K562 (cell line): ENCODE measurements around the gene TMPRSS6. TPM values are rescaled to one million over a fixed set of nuclear protein-coding genes. Genes with fewer than 3 reads are reported as not detected.

Experiments used
- ATAC-seq: fragments of 200-7000 bp; cut with Tn5 transposase; 3 replicates; pipeline ENCODE4 v1.9.1; 2020; ENCODE audit warnings: moderate library complexity
- BruUV-seq: library from RNA; stranded (reverse); fragments of 400-500 nt; replicated peaks from 2 replicates; lab custom pipeline; 2021; lab: Mats Ljungman, UMichigan
- CTCF ChIA-PET: fragments of 300-600 bp; formaldehyde crosslinking; extraction: SDS; loops from one replicate; lab custom pipeline; 2021; ENCODE audit warnings: low intra/inter-chr PET ratio; lab: Yijun Ruan, JAX
- POLR2A ChIA-PET: fragments of 300-600, 350-650 bp; sonication (Branson Sonifier 250); formaldehyde crosslinking; extraction: SDS; loops from one replicate; lab custom pipeline; 2021; ENCODE audit warnings: antibody characterized with exemption, inconsistent platforms; lab: Yijun Ruan, JAX
- DNase-seq, 4 experiments: peaks; one replicate each; pipeline versions ENCODE4 v3.0.0 to v3.0.0-alpha.2; 2011 to 2018; ENCODE audit warnings: low spot score in 3 of 4, mixed read lengths in 3 of 4; ENCODE audit errors: extremely low read depth in 1 of 4
- FAIRE-seq: peaks from 2 replicates; lab custom pipeline; 2011; peaks lifted over from hg19 to GRCh38; lab: Jason Lieb, UNC
- H2AFZ ChIP-seq: 2 replicates; pipeline ENCODE4 v1.6.0; 2011; ENCODE audit warnings: low read depth, low read length, control low read depth, inconsistent platforms
- H3K27ac ChIP-seq: fragments of 200-600 bp; 3 replicates; pipeline ENCODE4 v1.8.0; 2011; ENCODE audit warnings: low read depth, mild to moderate bottlenecking, control low read depth, inconsistent platforms, low read length, moderate library complexity, mixed read lengths; ENCODE audit errors: extremely low read depth
- H3K27me3 ChIP-seq, 2 experiments: fragments of 300-600 bp in 1 of 2; 2 replicates in 1 of 2; 3 replicates in 1 of 2; pipeline versions ENCODE4 v1.6.0 to v1.8.0; 2011; ENCODE audit warnings: inconsistent platforms in 2 of 2, low read length in 2 of 2, mild to moderate bottlenecking in 1 of 2, mixed read lengths in 1 of 2, moderate library complexity in 1 of 2; ENCODE audit not compliant: control insufficient read depth in 2 of 2, insufficient read depth in 2 of 2
- H3K36me3 ChIP-seq: fragments of 300-600 bp; 3 replicates; pipeline ENCODE4 v1.8.0; 2011; ENCODE audit warnings: mild to moderate bottlenecking, low read length, inconsistent platforms; ENCODE audit not compliant: control insufficient read depth, insufficient read depth
- H3K4me1 ChIP-seq, 2 experiments: fragments of 200-600 bp in 1 of 2; replicated peaks in 1 of 2; 2 replicates in 1 of 2; 3 replicates in 1 of 2; pipeline versions ENCODE4 v1.5.1 to v1.8.0; 2011; ENCODE audit warnings: inconsistent platforms in 2 of 2, low read length in 2 of 2, mild to moderate bottlenecking in 1 of 2, mixed read lengths in 1 of 2, moderate library complexity in 1 of 2; ENCODE audit not compliant: control insufficient read depth in 2 of 2, insufficient read depth in 2 of 2
- H3K4me2 ChIP-seq: 2 replicates; pipeline ENCODE4 v1.6.1; 2011; ENCODE audit warnings: low read length, control low read depth, inconsistent platforms, mixed read lengths; ENCODE audit not compliant: insufficient read depth
- H3K4me3 ChIP-seq: fragments of 200-600 bp; sonication (generic), shearing (Covaris generic); 2 replicates; pipeline ENCODE4 v1.5.1; 2016; ENCODE audit warnings: control low read depth, inconsistent platforms
- H3K79me2 ChIP-seq: fragments of 200-600 bp; 3 replicates; pipeline ENCODE4 v1.8.0; 2011; ENCODE audit warnings: low read length, inconsistent platforms; ENCODE audit not compliant: control insufficient read depth, insufficient read depth
- H3K9ac ChIP-seq, 2 experiments: 2 replicates each; pipeline versions ENCODE4 v1.6.0 to v1.6.1; 2011; ENCODE audit warnings: low read depth in 2 of 2, low read length in 2 of 2, control low read depth in 1 of 2, inconsistent platforms in 1 of 2, mild to moderate bottlenecking in 1 of 2, mixed read lengths in 1 of 2; ENCODE audit not compliant: insufficient read depth in 1 of 2
- H3K9me1 ChIP-seq: one replicate; pipeline ENCODE4 v1.6.0; 2011; ENCODE audit warnings: inconsistent platforms, mild to moderate bottlenecking, low read length, moderate library complexity; ENCODE audit not compliant: control insufficient read depth, insufficient read depth
- H3K9me3 ChIP-seq: replicated peaks from 2 replicates; pipeline ENCODE4 v1.5.1; 2011; ENCODE audit warnings: low read depth, low read length, inconsistent platforms; ENCODE audit not compliant: control insufficient read depth, insufficient read depth
- H4K20me1 ChIP-seq: replicated peaks from 2 replicates; pipeline ENCODE4 v1.6.1; 2011; ENCODE audit warnings: low read length, inconsistent platforms, mixed read lengths; ENCODE audit not compliant: control insufficient read depth, insufficient read depth
- CTCF ChIP-seq, 3 experiments: IDR thresholded peaks in 2 of 3; conservative IDR thresholded peaks in 1 of 3; 2 replicates each; pipeline ENCODE4 v1.5.1; 2011 to 2012; ENCODE audit warnings: low read length in 3 of 3, mild to moderate bottlenecking in 3 of 3, control low read depth in 2 of 3, improper control_type of control experiment in 1 of 3, inconsistent platforms in 1 of 3, low read depth in 1 of 3, mixed read lengths in 1 of 3, moderate library complexity in 1 of 3; ENCODE audit not compliant: insufficient read depth in 2 of 3
- ERF ChIP-seq: fragments of 450-650 bp; formaldehyde crosslinking; IDR thresholded peaks from 2 replicates; pipeline ENCODE4 v1.4.0; 2020; ENCODE audit warnings: mild to moderate bottlenecking, mixed read lengths
- GATA2 ChIP-seq: sonication (generic); formaldehyde crosslinking; IDR thresholded peaks from 2 replicates; pipeline ENCODE4 v1.4.0; 2020; ENCODE audit warnings: mild to moderate bottlenecking, missing genetic modification reagents
- HNRNPUL1 ChIP-seq: fragments of 200-400 bp; formaldehyde crosslinking; IDR thresholded peaks from 2 replicates; pipeline ENCODE4 v1.6.1; 2017; ENCODE audit warnings: low read length
- WGBS: fragments of 100-300 bp; shearing (Covaris generic); methylation state at CpG from one replicate; pipeline ENCODE4 v1.1.6; 2016; ENCODE audit warnings: low coverage, mixed read lengths; ENCODE audit not compliant: insufficient coverage; ENCODE audit errors: missing lambda C conversion rate; 5-methylcytosine and 5-hydroxymethylcytosine counted together
- in situ Hi-C: fragments of 300-500 bp; cut with MboI; formaldehyde crosslinking; loops from 4 replicates; pipeline ENCODE4 v1.15.0; 2018; ENCODE audit warnings: inconsistent platforms, mixed read lengths
- intact Hi-C: fragments of 100-400 bp; cut with micrococcal nuclease; formaldehyde crosslinking; loops from 2 replicates; pipeline ENCODE4 v1.14.2; 2022
- polyA plus RNA-seq, 8 experiments: library from polyadenylated mRNA; depleted of rRNA in 4 of 8; stranded (reverse) in 5 of 8; unstranded in 3 of 8; fragments of >200 nt; fragmentation: Nextera tagmentation in 2 of 8; fragmentation: Illumina TruSeq in 1 of 8; extraction: Ambion mirVana in 2 of 8; extraction: Trizol in 1 of 8; gene quantifications; 2 replicates each; pipeline versions ENCODE4 v1.2.1 to v1.2.3, GENCODE V29; 2011 to 2014; ENCODE audit warnings: inconsistent platforms in 1 of 8, missing spikeins in 1 of 8
- total RNA-seq, 7 experiments: library from RNA; depleted of rRNA in 6 of 7; stranded (reverse); fragments of >200 nt in 6 of 7; fragmentation: Illumina TruSeq in 2 of 7; extraction: Trizol in 2 of 7; gene quantifications; 2 replicates each; pipeline versions ENCODE4 v1.2.1 to v1.2.3, GENCODE V29; 2011 to 2021; ENCODE audit warnings: low replicate concordance in 1 of 7

TMPRSS6 gene
- total and polyA plus RNA-seq, 9 of the 15 experiments (the other 6 are each of a cell fraction or from before 2014, with no cell fraction given) = 0.03 TPM; not detected in 8

GRCh38 chr22:37098976-37099591 is 10.4 kb downstream of the TMPRSS6 start:
- peaks cover 20 to 70% of the 10 kb centered on the region in 2 experiments; a peak in 3 of 5 replicates for H3K27me3 ChIP-seq
- FAIRE-seq (no peak), DNase-seq (no peak), ATAC-seq (peak; percentile 49; the same call in 1 of the 3 replicates)
- ChIA-PET CTCF (no interaction called here), POLR2A (interaction anchor here (0.5 to 0.8 kb wide), 2 partner anchors 12 to 160 kb away, joined by 3 read pairs; no protein-coding TSS in a partner anchor)
- no peak overlapping the region for H3K27ac ChIP-seq
- H3K36me3 ChIP-seq = no peaks in the 10 kb centered on the region
- TF ChIP-seq HNRNPUL1 (no peak), GATA2 (CRISPR knock-in tag) (no peak), ERF (CRISPR knock-in tag) (no peak), CTCF (IDR thresholded peaks at IDR 0.05 in 2 of 3, conservative IDR thresholded peaks at IDR 0.05 in 1 of 3; ENCODE audit: insufficient read depth in 2 of 3, low read depth in 1 of 3, low read length in 3 of 3) (peak; percentile 22 to 28 (median 25); a peak in 3 of 6 replicates)
- H2AFZ ChIP-seq = no peak overlapping the region
- H3K4me3 ChIP-seq = no peak overlapping the region
- intact Hi-C loops (no loop called here), in situ Hi-C loops (no loop called here)
- no peaks in the 10 kb centered on the region for H3K4me1 ChIP-seq
- BruUV-seq = no TSS peak
- no peak overlapping the region for H3K9ac ChIP-seq
- WGBS = 3% methylated on average over 5 of the region's 10 CpGs
- H3K79me2 ChIP-seq = no peaks in the 10 kb centered on the region
- H3K9me1 ChIP-seq = no peaks in the 10 kb centered on the region
- no peaks in the 10 kb centered on the region for H3K9me3 ChIP-seq
- H3K4me2 ChIP-seq = no peak overlapping the region
- H4K20me1 ChIP-seq = peaks cover 9% of the 10 kb centered on the region
